NCI-H82 (cell line): ENCODE results near the gene RCAN2.
"Not testable (repeated sequence)": the region's sequence is repeated elsewhere in the genome, so short reads cannot be mapped to it uniquely, and the experiment has no call there.

Experiments used
- DNase-seq: peaks from one replicate; lab custom pipeline; 2025; lab: John Stamatoyannopoulos, UW

The RCAN2 gene

GRCh38 chr6:46440141-46440540 lies 51.1 kb downstream of the RCAN2 start:
- no peak for DNase-seq

GRCh38 chr6:46438245-46438644 lies 53.0 kb downstream of the RCAN2 start:
- no peak for DNase-seq

GRCh38 chr6:46437671-46438221 lies 53.5 kb downstream of the RCAN2 start:
- DNase-seq: no peak

GRCh38 chr6:46422619-46423018 lies 68.6 kb downstream of the RCAN2 start:
- DNase-seq: no peak

- peak; percentile 72 for DNase-seq
Observed at GRCh38 chr6:46421939-46422338, 69.3 kb downstream of the RCAN2 start.

GRCh38 chr6:46420921-46421638 lies 70.2 kb downstream of the RCAN2 start:
- DNase-seq: no peak

GRCh38 chr6:46419576-46420002 lies 71.7 kb downstream of the RCAN2 start:
- DNase-seq: peak; percentile 79

- no peak for DNase-seq
Observed at GRCh38 chr6:46414398-46414797, 76.9 kb downstream of the RCAN2 start.

GRCh38 chr6:46412662-46413061 lies 78.6 kb downstream of the RCAN2 start:
- peak; percentile 11 for DNase-seq

GRCh38 chr6:46411456-46412197 lies 79.6 kb downstream of the RCAN2 start:
- no peak for DNase-seq

GRCh38 chr6:46410334-46410953 lies 80.8 kb downstream of the RCAN2 start:
- peak; percentile 46 for DNase-seq

- DNase-seq: peak; percentile 11
Observed at GRCh38 chr6:46407776-46408530, 83.3 kb downstream of the RCAN2 start.

GRCh38 chr6:46407246-46407645 lies 84.0 kb downstream of the RCAN2 start:
- DNase-seq: no peak

- not testable (repeated sequence) for DNase-seq
Observed at GRCh38 chr6:46405620-46406180, 85.5 kb downstream of the RCAN2 start.

GRCh38 chr6:46400898-46401297 lies 90.4 kb downstream of the RCAN2 start:
- DNase-seq: no peak

GRCh38 chr6:46395530-46395929 lies 95.7 kb downstream of the RCAN2 start:
- no peak for DNase-seq

- DNase-seq: no peak
Observed at GRCh38 chr6:46393940-46394337, 97.3 kb downstream of the RCAN2 start.

- no peak for DNase-seq
Observed at GRCh38 chr6:46393161-46393939, 97.9 kb downstream of the RCAN2 start.

GRCh38 chr6:46392294-46392693 lies 99.0 kb downstream of the RCAN2 start:
- DNase-seq: no peak

- no peak for DNase-seq
Observed at GRCh38 chr6:46390153-46390876, 100.9 kb downstream of the RCAN2 start.
